DOHH2 (cell line): ENCODE data around the gene ENTPD2.

ENCODE experiments used
- H3F3A ChIP-seq: fragments of 200-600 bp; sonication (generic), shearing (Covaris generic); 2 replicates; pipeline ENCODE4 v1.6.0; 2016; ENCODE audit warnings: antibody characterized with exemption, mild to moderate bottlenecking; ENCODE audit not compliant: control insufficient read depth, insufficient read depth
- H3K27ac ChIP-seq: fragments of 200-600 bp; sonication (generic); 2 replicates; pipeline ENCODE4 v1.5.1; 2014; ENCODE audit warnings: low read depth, mild to moderate bottlenecking, low read length, moderate library complexity
- H3K27me3 ChIP-seq: fragments of 200-600 bp; sonication (generic); 2 replicates; pipeline ENCODE4 v1.6.1; 2014; ENCODE audit warnings: mild to moderate bottlenecking, low read length, mixed read lengths; ENCODE audit not compliant: control insufficient read depth
- H3K36me3 ChIP-seq: fragments of 200-600 bp; sonication (generic); 2 replicates; pipeline ENCODE4 v1.6.1; 2014; ENCODE audit warnings: mild to moderate bottlenecking, low read length, moderate library complexity, mixed read lengths; ENCODE audit not compliant: control insufficient read depth
- H3K4me1 ChIP-seq: fragments of 200-600 bp; sonication (generic); 2 replicates; pipeline ENCODE4 v1.6.1; 2014; ENCODE audit warnings: mild to moderate bottlenecking, low read length, mixed read lengths; ENCODE audit not compliant: control insufficient read depth
- H3K4me2 ChIP-seq: fragments of 200-600 bp; sonication (generic); 2 replicates; pipeline ENCODE4 v1.6.0; 2014; ENCODE audit warnings: mild to moderate bottlenecking, low read length, moderate library complexity
- H3K4me3 ChIP-seq: fragments of 200-600 bp; sonication (generic); 2 replicates; pipeline ENCODE4 v1.5.1; 2014; ENCODE audit warnings: mild to moderate bottlenecking, low read length, mixed read lengths
- H3K79me2 ChIP-seq: fragments of 200-600 bp; sonication (generic); 2 replicates; pipeline ENCODE4 v1.6.1; 2014; ENCODE audit warnings: mild to moderate bottlenecking, low read length, mixed read lengths; ENCODE audit not compliant: control insufficient read depth
- H3K9me2 ChIP-seq: fragments of 200-600 bp; sonication (generic); replicated peaks from 2 replicates; pipeline ENCODE4 v1.6.1; 2014; ENCODE audit warnings: mild to moderate bottlenecking, low read length, mixed read lengths; ENCODE audit not compliant: control insufficient read depth
- H3K9me3 ChIP-seq: fragments of 200-600 bp; sonication (generic); 2 replicates; pipeline ENCODE4 v1.6.1; 2014; ENCODE audit warnings: antibody characterized with exemption, low read length, mixed read lengths; ENCODE audit not compliant: control insufficient read depth, insufficient read depth
- H4K20me1 ChIP-seq: fragments of 200-600 bp; sonication (generic); 2 replicates; pipeline ENCODE4 v1.6.0; 2014; ENCODE audit warnings: low read depth, mild to moderate bottlenecking, antibody characterized with exemption, low read length, moderate library complexity; ENCODE audit not compliant: control insufficient read depth, insufficient read depth
- EZH2phosphoT487 ChIP-seq: fragments of 200-600 bp; sonication (generic); IDR thresholded peaks from 2 replicates; pipeline ENCODE4 v1.6.1; 2017; ENCODE audit warnings: borderline replicate concordance, mild to moderate bottlenecking, antibody characterized with exemption, low read length, moderate library complexity, mixed read lengths
- TF ChIP-seq, protein P1 (sequence below): fragments of 200-600 bp; sonication (generic); IDR thresholded peaks from one replicate; pipeline ENCODE4 v1.5.1; 2014; ENCODE audit warnings: antibody characterized with exemption, mild to moderate bottlenecking, low read depth, low read length; ENCODE audit not compliant: poor library complexity, severe bottlenecking

The ENTPD2 gene

DNA sequence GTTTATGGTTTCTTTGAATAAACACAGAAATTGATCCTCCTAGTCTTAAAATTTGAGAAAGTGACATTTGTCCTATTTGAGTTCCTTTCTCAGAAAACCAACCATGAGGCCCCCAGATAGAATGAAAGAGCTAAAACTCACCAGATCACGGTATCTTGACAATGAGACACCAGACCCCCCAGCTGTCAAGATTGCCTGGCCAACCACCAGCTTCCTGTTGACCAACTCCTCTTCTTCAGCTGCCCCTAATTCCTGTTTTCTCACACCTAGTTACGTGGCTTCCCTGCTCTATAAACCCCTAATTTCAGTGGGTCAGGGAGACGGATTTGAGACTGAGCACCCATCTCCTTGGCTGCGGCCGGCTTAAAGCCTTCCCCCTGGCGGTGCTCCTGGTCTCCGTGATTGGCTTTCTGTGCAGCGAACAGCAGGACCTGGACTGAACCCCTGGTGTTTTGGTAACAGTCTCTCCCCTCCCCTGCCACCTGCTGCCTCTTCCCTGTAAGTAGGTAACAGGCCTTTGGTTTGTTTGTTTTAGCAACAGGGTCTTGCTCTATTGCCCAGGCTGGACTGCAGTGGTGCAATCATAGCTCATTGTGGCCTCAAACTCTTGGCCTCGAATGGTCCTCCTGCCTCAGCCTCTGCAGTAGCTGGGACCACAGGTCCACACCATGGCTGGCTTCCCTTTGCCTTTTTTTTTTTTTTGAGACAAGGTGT, 4.8 kb upstream of the ENTPD2 start:
- Histone ChIP-seq H4K20me1 (no peaks in the 10 kb centered on the region), H3K9me2 (no peaks in the 10 kb centered on the region), H3K79me2 (no peaks in the 10 kb centered on the region), H3K4me2 (no peak overlapping the region), H3K9me3 (no peaks in the 10 kb centered on the region), H3K4me3 (no peak overlapping the region), H3K27me3 (peaks cover 13% of the 10 kb centered on the region), H3F3A (peaks cover 10% of the 10 kb centered on the region), H3K27ac (no peak overlapping the region), H3K4me1 (peaks cover 4% of the 10 kb centered on the region; the same call in 1 of the 2 replicates), H3K36me3 (peaks cover 4% of the 10 kb centered on the region)
- no peak for TF ChIP-seq EZH2phosphoT487
- TF ChIP-seq, protein P1, sequence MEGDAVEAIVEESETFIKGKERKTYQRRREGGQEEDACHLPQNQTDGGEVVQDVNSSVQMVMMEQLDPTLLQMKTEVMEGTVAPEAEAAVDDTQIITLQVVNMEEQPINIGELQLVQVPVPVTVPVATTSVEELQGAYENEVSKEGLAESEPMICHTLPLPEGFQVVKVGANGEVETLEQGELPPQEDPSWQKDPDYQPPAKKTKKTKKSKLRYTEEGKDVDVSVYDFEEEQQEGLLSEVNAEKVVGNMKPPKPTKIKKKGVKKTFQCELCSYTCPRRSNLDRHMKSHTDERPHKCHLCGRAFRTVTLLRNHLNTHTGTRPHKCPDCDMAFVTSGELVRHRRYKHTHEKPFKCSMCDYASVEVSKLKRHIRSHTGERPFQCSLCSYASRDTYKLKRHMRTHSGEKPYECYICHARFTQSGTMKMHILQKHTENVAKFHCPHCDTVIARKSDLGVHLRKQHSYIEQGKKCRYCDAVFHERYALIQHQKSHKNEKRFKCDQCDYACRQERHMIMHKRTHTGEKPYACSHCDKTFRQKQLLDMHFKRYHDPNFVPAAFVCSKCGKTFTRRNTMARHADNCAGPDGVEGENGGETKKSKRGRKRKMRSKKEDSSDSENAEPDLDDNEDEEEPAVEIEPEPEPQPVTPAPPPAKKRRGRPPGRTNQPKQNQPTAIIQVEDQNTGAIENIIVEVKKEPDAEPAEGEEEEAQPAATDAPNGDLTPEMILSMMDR: no peak

DNA sequence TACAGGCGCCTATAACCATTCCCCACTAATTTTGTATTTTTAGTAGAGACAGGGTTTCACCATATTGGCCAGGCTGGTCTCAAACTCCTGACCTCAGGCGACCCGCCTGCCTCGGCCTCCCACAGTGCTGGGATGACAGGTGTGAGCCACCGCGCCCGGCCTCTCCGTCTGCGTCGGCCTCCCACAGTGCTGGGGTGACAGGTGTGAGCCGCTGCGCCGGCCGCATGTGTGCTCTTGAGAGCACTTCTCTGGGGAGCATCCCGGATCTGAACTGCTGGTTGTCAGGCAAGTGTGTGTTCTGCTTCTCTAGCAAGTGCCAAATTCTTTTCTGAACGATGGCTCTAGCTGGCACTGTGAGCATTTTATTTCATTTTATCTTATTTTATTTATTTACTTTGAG, 3.7 kb upstream of the ENTPD2 start:
- H3K79me2 ChIP-seq: no peaks in the 10 kb centered on the region
- peaks cover 23% of the 10 kb centered on the region for H3K27me3 ChIP-seq
- H3K4me3 ChIP-seq: no peak overlapping the region
- no peaks in the 10 kb centered on the region for H3K9me2 ChIP-seq
- H3K9me3 ChIP-seq: no peaks in the 10 kb centered on the region
- TF ChIP-seq EZH2phosphoT487: no peak
- TF ChIP-seq, protein P1: no peak
- no peak overlapping the region for H3K27ac ChIP-seq
- H3K4me2 ChIP-seq: no peak overlapping the region
- peaks cover 10% of the 10 kb centered on the region for H3F3A ChIP-seq
- H3K4me1 ChIP-seq: peaks cover 6% of the 10 kb centered on the region; the same call in 1 of the 2 replicates
- H3K36me3 ChIP-seq: no peaks in the 10 kb centered on the region
- no peaks in the 10 kb centered on the region for H4K20me1 ChIP-seq

DNA sequence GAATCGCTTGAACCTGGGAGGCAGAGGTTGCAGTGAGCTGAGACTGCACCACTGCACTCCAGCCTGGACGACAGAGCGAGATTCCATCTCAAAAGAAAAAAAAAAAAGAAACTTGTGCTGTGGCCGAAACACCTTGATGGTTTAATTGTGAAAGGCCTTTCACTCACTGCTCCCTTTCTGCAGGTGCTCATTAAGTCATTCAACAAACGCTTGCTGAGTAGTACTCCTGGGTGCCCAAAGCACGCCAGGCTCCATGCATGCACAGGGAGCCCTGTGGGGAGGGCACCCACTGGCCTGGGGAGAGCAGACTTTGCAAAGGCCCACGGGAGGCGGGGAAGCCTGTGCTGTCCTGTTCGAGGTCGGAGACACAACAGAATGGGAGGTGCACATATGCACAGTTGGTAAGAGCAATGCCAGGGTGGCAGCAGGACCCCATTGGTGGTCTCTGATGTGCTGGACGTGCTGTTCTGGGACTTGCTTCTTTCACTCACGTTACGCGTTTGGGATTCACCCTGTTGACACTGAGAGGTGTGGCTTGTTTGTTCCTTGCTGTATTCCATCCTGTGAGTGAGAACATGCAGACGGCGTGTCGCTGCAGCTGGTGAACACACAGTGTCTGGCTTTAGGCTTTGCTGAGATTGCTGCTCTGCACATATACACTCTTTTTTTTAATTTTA, 3.0 kb upstream of the ENTPD2 start:
- Histone ChIP-seq H4K20me1 (no peaks in the 10 kb centered on the region), H3K4me3 (no peak overlapping the region), H3K79me2 (no peaks in the 10 kb centered on the region), H3K9me2 (no peaks in the 10 kb centered on the region), H3K27ac (no peak overlapping the region), H3K27me3 (peaks cover 26% of the 10 kb centered on the region), H3K9me3 (no peaks in the 10 kb centered on the region), H3F3A (peaks cover 4% of the 10 kb centered on the region; the same call in 1 of the 2 replicates), H3K36me3 (no peaks in the 10 kb centered on the region), H3K4me2 (no peak overlapping the region), H3K4me1 (peaks cover 6% of the 10 kb centered on the region; the same call in 1 of the 2 replicates)
- TF ChIP-seq, protein P1: no peak
- TF ChIP-seq EZH2phosphoT487: no peak
